Fibroblast of peridontal ligament (primary cell): ENCODE data around the gene ADAP1.

Experiments
- DNase-seq: peaks from one replicate; pipeline ENCODE4 v3.0.0-alpha.2; 2010; ENCODE audit errors: extremely low read depth

The ADAP1 gene

GRCh38 chr7:988426-988911 is 34.0 kb upstream of the ADAP1 start:
- DNase-seq: peak; percentile 8

- DNase-seq: no peak
These were observed 33.4 kb upstream of the ADAP1 start for GRCh38 chr7:987909-988308.

GRCh38 chr7:986766-987751 is 32.6 kb upstream of the ADAP1 start:
- no peak for DNase-seq

- DNase-seq: peak; percentile 15
These were observed 31.6 kb upstream of the ADAP1 start for GRCh38 chr7:985915-986741.

- DNase-seq: no peak
These were observed 30.6 kb upstream of the ADAP1 start for GRCh38 chr7:985127-985416.

GRCh38 chr7:984361-985126 is 30.1 kb upstream of the ADAP1 start:
- no peak for DNase-seq

GRCh38 chr7:983616-984071 is 29.2 kb upstream of the ADAP1 start:
- no peak for DNase-seq

GRCh38 chr7:983004-983615 is 28.6 kb upstream of the ADAP1 start, which contains the start of gene CYP2W1:
TSS of gene CYP2W1 (plus strand) at chr7:983181. CDS start at chr7:983212, 31 bp downstream.
- DNase-seq: no peak

- DNase-seq: no peak
These were observed 28.1 kb upstream of the ADAP1 start for GRCh38 chr7:982511-983003.

- no peak for DNase-seq
These were observed 27.5 kb upstream of the ADAP1 start for GRCh38 chr7:981793-982510.

- DNase-seq: no peak
These were observed 25.5 kb upstream of the ADAP1 start for GRCh38 chr7:979886-980571.

GRCh38 chr7:979151-979550 is 24.7 kb upstream of the ADAP1 start:
- DNase-seq: no peak

- DNase-seq: no peak
These were observed 24.1 kb upstream of the ADAP1 start for GRCh38 chr7:978416-979091.

- DNase-seq: no peak
These were observed 23.5 kb upstream of the ADAP1 start for GRCh38 chr7:978049-978346.

GRCh38 chr7:977326-978048 is 23.0 kb upstream of the ADAP1 start:
- DNase-seq: no peak

GRCh38 chr7:976901-977325 is 22.4 kb upstream of the ADAP1 start:
- no peak for DNase-seq

GRCh38 chr7:975702-976473 is 21.4 kb upstream of the ADAP1 start:
- no peak for DNase-seq
